HG03558 (cell line): Measurements from ENCODE around the gene TMTC4.

Experiments
- ATAC-seq: cut with Tn5 transposase; IDR thresholded peaks from one replicate; pipeline ENCODE4 v1.9.1; 2021; ENCODE audit warnings: moderate number of reproducible peaks; ENCODE audit not compliant: unreplicated experiment; ENCODE audit errors: extremely low read depth

TMTC4 gene

GRCh38 chr13:100671389-100672182, 3.0 kb downstream of the TMTC4 start:
- ATAC-seq = no peak

DNA sequence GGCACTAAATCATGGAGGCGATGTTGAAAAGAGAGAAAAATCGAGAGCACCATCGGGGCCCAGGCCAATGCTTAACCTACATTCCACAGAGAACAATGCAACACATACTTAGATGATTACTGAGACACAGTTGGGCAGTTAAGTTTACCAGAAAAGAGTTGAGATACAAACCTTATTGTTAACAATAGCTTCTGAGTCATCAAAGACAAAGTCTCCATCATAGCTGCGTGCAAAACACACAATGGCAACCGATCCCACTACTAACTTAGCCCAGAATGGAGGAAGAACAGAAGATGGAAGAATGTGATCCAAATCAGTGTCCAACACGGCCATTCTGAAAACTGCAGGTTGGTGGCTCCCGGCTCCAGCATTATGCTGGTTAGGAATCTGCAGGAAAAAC, 6.2 kb downstream of the TMTC4 start:
- ATAC-seq = no peak

- ATAC-seq = no peak
Observed at GRCh38 chr13:100667894-100668293, 6.7 kb downstream of the TMTC4 start.

- ATAC-seq = no peak
Observed at GRCh38 chr13:100666124-100666523, 8.5 kb downstream of the TMTC4 start.

GRCh38 chr13:100665403-100665802, 9.2 kb downstream of the TMTC4 start:
- no peak for ATAC-seq

DNA sequence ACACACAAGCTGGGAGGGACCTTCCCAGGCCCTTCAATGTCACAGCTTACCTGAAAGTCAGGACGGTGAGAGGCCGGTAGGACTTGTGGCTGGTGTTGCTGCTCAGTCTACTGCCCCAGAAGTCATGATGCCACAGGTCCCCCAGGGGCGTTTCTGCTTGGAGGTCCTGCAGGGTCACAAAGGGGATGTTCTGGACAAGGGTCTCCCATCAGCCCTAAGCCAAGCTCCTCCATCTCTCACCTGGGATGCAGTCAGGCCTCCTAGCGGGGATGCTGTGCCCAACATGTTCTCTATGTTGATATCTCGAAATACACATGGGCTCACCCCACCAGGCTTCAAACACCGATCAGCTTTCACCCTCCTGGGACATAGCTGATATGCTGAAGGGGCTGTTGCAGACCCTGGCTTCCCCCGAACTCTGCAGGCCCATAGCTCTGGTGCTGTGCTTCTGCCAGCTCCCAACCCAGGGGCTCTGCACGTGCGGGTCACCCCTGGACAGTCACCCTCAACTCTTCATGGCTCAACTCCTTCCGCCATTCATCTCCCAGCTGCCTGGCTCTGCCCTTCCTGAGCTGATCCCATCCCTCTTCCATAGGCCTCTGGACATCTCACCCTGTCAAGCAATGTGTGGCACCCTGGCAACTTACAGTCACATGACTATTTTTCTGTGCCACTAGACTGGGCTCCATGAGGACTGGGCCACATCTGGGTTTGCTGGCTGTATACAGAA, 10.3 kb downstream of the TMTC4 start:
- ATAC-seq = no peak

- no peak for ATAC-seq
Observed at GRCh38 chr13:100662468-100663211, 12.0 kb downstream of the TMTC4 start.

DNA sequence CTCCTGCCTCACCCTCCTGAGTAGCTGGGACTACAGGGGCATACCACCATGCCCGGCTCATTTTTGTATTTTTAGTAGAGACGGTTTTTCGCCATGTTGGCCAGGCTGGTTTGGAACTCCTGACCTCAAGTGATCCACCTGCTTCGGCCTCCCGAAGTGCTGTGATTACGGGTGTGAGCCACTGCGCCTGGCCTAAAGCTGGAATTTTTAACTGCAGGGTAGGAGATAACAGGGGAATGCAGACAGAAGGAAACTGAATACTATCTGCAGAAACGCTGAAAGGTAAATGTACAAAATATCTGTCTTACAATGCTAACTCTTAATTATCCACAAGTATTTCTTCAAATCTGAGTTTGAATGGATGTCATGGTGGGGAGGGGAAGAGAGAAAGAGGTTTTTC, 13.8 kb downstream of the TMTC4 start:
- no peak for ATAC-seq

DNA sequence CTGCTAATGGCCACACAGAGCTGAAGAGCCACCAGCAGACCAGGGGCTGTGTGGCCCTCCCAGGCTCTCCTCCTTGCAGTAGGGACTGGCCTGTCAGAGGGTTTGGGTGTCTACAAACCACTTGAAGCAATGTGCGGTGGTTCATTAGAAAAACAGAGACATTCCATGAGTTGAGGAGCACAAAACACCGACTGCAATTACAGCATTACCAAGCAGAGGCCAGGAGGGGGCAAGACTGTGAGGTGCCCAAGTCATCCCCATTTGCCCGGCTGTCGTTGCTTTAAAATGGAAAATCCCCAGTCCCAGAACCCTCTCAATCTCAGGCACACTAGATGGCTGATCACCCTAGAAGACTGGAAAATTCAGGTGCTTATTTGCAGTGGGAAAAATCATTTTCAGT, 15.0 kb downstream of the TMTC4 start:
- no peak for ATAC-seq

- peak; percentile 66 for ATAC-seq
Observed at GRCh38 chr13:100658363-100658762, 16.2 kb downstream of the TMTC4 start.

GRCh38 chr13:100657881-100658315, 16.7 kb downstream of the TMTC4 start:
- ATAC-seq = no peak

GRCh38 chr13:100652510-100652909, 22.1 kb downstream of the TMTC4 start:
- no peak for ATAC-seq

DNA sequence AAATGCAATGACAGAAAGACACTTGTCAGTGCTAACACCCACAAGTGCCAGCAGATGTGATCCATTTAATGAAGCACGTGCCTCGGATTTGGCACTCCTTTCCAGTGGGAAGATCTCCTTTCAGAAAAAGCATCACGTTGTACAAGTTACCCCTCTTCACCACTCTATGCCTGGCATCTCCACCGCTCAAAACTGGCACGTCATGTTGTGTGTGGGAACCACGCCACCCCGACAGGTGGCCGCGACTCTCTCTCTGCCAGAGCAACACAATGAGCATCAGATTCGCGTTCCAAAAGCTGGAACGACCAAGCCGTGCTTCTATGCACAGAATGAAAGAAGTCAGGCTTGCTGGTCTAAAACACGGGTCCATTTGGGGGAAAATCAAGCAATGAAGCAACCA, 24.3 kb downstream of the TMTC4 start:
- no peak for ATAC-seq

- no peak for ATAC-seq
Observed at GRCh38 chr13:100648354-100648753, 26.2 kb downstream of the TMTC4 start.

- ATAC-seq = no peak
Observed at GRCh38 chr13:100646871-100647270, 27.7 kb downstream of the TMTC4 start.

DNA sequence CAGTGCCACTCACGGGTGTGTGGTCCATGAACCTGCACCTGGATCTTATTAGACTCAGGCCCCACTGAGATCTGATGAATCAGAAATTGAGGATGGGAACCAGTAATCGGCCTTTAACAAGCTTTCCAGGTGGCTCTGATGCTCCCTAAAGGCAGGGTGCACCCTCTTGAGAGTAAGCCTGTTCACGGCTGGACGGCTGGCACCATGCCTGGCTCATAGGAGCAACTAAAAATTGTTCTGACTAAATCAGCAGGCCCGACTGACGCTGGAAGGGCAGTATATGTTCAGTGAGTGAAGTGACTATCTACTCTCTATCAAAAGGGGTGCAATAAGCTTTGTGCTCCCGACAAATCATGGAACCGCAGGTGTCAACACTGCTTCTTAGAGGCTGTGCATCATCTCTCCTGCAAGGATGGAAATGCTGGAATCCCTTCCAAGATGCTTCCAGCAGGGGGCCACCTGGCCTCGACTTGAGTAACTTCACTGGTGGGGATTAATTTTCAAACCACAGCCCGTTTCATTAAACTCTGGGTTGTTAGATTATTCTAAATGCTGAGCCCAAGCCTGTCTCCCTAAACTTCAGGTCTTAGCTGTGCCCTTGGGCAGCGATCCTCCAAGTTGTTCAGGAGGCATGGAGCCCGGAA, 28.4 kb downstream of the TMTC4 start:
- ATAC-seq = no peak

DNA sequence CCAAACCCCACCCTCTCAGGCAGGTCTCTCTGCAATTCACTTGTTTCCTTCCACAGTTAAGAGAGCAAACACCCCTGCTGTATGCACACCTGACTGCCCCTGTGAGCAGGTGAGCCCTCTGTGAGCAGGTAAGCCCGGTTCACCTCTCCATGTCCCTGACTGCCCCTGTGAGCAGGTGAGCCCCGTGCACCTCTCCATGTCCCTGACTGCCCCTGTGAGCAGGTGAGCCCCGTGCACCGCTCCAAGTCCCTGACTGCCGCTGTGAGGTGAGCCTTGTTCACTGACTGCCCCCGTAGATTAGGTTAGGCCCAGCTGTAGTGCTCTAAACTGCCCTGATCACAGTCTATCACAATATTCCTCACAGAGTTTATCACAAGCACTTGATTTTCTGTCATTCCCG, 29.2 kb downstream of the TMTC4 start:
- ATAC-seq = no peak

DNA sequence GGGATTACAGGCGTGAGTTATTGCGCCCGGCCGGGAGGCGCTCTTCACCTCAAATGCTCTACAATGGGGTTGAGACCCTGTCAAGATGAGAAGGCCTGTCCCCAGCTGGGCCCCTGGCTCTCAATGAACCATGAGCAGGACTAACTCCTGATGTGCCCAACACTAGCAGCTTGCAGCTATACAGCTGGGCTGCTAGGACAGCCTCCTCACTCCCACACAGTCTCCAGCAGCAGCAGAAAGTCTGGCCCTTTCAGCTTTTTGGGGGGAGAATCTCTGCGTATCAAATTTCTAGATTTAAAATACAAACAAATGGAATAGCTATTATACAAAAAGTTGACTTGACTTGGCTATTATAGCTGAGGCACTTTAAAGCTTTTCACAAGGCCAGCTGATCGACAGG, 30.2 kb downstream of the TMTC4 start:
- no peak for ATAC-seq

- ATAC-seq = no peak
Observed at GRCh38 chr13:100637796-100638195, 36.8 kb downstream of the TMTC4 start.

GRCh38 chr13:100637380-100637779, 37.2 kb downstream of the TMTC4 start:
- no peak for ATAC-seq

- ATAC-seq = no peak
Observed at GRCh38 chr13:100636441-100636840, 38.2 kb downstream of the TMTC4 start.
